Measurements from ENCODE around the gene SEMA4G.

DNA sequence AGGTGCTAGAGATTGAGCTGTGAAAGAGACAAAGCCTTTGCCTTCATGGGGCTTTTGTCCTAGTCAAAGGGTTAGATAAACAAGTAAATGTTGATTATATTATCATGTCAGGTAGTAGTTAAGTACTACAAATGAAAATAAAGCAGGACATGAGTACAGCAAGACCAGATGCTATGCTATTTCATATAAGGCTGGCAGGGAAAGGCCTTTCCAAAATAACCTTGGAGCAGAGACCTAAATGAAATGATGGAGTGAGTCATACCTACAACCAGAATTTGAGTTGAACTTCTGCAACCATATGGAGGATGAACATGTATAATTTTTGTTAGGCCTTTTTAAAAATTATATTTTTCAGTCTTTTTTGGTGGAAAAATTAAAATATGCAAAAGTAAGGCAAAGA lies 23.6 kb upstream of the SEMA4G start:
- no peak for TF ChIP-seq CSDC2 (CRISPR knock-in tag; IDR thresholded peaks at IDR 0.05)
- TF ChIP-seq TCF4 (CRISPR knock-in tag; IDR thresholded peaks at IDR 0.05; ENCODE audit: borderline replicate concordance): no peak
- no peak for TF ChIP-seq CSRNP3 (CRISPR knock-in tag; IDR thresholded peaks at IDR 0.05)
- no peak for TF ChIP-seq ZFP30 (CRISPR knock-in tag; IDR thresholded peaks at IDR 0.05)
- no peak for TF ChIP-seq GLIS3 (CRISPR knock-in tag; IDR thresholded peaks at IDR 0.05)
- TF ChIP-seq ZNF70 (CRISPR knock-in tag; IDR thresholded peaks at IDR 0.05): no peak
- TF ChIP-seq, protein P1, sequence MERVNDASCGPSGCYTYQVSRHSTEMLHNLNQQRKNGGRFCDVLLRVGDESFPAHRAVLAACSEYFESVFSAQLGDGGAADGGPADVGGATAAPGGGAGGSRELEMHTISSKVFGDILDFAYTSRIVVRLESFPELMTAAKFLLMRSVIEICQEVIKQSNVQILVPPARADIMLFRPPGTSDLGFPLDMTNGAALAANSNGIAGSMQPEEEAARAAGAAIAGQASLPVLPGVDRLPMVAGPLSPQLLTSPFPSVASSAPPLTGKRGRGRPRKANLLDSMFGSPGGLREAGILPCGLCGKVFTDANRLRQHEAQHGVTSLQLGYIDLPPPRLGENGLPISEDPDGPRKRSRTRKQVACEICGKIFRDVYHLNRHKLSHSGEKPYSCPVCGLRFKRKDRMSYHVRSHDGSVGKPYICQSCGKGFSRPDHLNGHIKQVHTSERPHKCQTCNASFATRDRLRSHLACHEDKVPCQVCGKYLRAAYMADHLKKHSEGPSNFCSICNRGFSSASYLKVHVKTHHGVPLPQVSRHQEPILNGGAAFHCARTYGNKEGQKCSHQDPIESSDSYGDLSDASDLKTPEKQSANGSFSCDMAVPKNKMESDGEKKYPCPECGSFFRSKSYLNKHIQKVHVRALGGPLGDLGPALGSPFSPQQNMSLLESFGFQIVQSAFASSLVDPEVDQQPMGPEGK (CRISPR knock-in tag; IDR thresholded peaks at IDR 0.05; ENCODE audit: borderline replicate concordance): no peak
- no peak for TF ChIP-seq ISL1 (CRISPR knock-in tag; IDR thresholded peaks at IDR 0.05)
- TF ChIP-seq TOX (CRISPR knock-in tag; IDR thresholded peaks at IDR 0.05; ENCODE audit: borderline replicate concordance): no peak
- TF ChIP-seq ESRRG (CRISPR knock-in tag; IDR thresholded peaks at IDR 0.05): no peak
- no peak for TF ChIP-seq ZFP3 (CRISPR knock-in tag; IDR thresholded peaks at IDR 0.05)

Measured in SK-N-SH treated with all-trans-retinoic acid at 6 μM for 48 hours (cell line).